Uterus (tissue), 2 donors: Measurements from ENCODE around the gene HS6ST3.

ENCODE experiments used
- POLR2A ChIP-seq, 2 donors: fragments of 450-650 bp; IDR thresholded peaks; one replicate each; pipeline ENCODE4 v1.6.1; 2016; ENCODE audit warnings: antibody characterized with exemption in 2 of 2, mild to moderate bottlenecking in 1 of 2, moderate library complexity in 1 of 2
- TF ChIP-seq, protein P1 (sequence below), 4 experiments: fragments of 200-600 bp in 2 of 4; fragments of 450-650 bp in 2 of 4; sonication (generic) in 2 of 4; IDR thresholded peaks; one replicate each; pipeline ENCODE4 v1.5.1; 2016 to 2019; ENCODE audit warnings: antibody characterized with exemption in 4 of 4, mild to moderate bottlenecking in 2 of 4, moderate library complexity in 1 of 4

DNA sequence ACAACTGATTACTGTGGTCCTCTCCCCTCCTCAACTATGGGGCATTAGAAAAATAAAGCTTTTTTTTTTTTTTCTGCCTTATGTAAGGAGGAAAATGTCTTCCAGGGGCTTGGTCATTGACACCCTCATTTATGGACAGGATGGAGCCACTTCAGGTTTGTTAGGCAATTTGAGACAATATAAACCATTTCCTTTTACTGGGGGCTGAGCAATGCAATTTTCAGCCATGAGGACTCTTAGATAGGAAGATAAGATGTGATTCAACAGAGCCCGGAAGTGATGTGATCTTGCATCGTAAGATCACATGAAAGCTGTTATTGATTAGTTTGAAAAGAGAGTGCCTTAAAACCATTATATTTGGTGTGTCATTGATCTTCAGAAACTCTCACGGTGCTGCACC is 693.6 kb downstream of the HS6ST3 start:
- TF ChIP-seq, protein P1, sequence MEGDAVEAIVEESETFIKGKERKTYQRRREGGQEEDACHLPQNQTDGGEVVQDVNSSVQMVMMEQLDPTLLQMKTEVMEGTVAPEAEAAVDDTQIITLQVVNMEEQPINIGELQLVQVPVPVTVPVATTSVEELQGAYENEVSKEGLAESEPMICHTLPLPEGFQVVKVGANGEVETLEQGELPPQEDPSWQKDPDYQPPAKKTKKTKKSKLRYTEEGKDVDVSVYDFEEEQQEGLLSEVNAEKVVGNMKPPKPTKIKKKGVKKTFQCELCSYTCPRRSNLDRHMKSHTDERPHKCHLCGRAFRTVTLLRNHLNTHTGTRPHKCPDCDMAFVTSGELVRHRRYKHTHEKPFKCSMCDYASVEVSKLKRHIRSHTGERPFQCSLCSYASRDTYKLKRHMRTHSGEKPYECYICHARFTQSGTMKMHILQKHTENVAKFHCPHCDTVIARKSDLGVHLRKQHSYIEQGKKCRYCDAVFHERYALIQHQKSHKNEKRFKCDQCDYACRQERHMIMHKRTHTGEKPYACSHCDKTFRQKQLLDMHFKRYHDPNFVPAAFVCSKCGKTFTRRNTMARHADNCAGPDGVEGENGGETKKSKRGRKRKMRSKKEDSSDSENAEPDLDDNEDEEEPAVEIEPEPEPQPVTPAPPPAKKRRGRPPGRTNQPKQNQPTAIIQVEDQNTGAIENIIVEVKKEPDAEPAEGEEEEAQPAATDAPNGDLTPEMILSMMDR (IDR thresholded peaks at IDR 0.05) = no peak
- TF ChIP-seq POLR2A (IDR thresholded peaks at IDR 0.05) = no peak
